ENCODE results near the gene SOCS1. TPM values are rescaled to one million over a fixed set of nuclear protein-coding genes. Genes with fewer than 3 reads are reported as not detected.
"Not testable (repeated sequence)": the region's sequence is repeated elsewhere in the genome, so short reads cannot be mapped to it uniquely, and the experiment has no call there.

SOCS1 gene
- total and polyA plus RNA-seq, 4 experiments from 2014 or later: 14.7 to 37.8 (median 17.1) TPM

DNA sequence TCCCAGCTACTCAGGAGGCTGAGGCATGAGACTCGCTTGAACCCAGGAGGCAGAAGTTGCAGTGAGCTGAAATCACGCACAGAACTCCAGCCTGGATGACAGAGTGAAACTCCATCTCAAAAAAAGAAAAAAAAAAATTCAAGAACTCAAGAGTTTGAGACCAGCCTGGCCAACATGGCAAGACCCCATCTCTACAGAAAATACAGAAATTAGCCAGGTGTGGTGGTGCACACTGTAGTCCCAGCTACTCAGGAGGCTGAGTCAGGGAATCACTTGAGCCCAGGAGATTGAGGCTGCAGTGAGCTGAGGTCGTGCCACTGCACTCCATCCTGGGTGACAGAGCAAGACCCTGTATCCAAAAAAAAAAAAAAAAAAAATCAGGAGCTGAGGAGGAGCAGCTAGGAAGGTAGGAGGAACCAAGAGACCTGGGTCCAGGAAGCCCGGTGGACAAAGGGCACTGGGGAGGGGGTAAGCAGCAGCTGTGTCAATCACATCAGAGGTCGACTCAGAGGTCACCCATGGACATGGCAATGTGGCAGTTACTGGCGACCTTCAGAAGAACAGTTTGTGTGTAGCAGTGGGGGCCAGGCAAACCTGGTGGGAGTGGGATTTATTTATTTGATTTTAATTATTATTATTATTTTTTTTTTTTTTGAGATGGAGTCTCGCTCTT is 36.2 kb upstream of the SOCS1 start:
- POLR2A ChIA-PET (ENCODE audit: partially characterized antibody): interaction anchor here (0.6 kb wide), 1 partner anchor 34 kb away, joined by 3 read pairs; no protein-coding TSS in a partner anchor
- H3K4me1 Mint-ChIP-seq: peaks cover 5 to 8% (median 7%) of the 10 kb centered on the region in 4 donors
- H3K9me3 ChIP-seq (ENCODE audit: control insufficient read depth in 1 of 2, low read length in 2 of 2): no peaks in the 10 kb centered on the region
- no peak overlapping the region for H3K27ac Mint-ChIP-seq
- intact Hi-C loops (cut with micrococcal nuclease): no loop called here
- peaks cover 6% of the 10 kb centered on the region for H3K4me1 ChIP-seq (ENCODE audit: insufficient read depth, low read length)
- H3K9me3 Mint-ChIP-seq: peaks cover 0 to 3% (median 0%) of the 10 kb centered on the region in 8 donors
- H3K36me3 ChIP-seq (ENCODE audit: insufficient read depth, low read length): no peaks in the 10 kb centered on the region
- H3K4me3 ChIP-seq (ENCODE audit: low read length in 2 of 2): no peak overlapping the region
- H3K4me3 Mint-ChIP-seq: no peak overlapping the region
- no peaks in the 10 kb centered on the region for H3K36me3 Mint-ChIP-seq
- DNase-seq: no peak
- no peaks in the 10 kb centered on the region for H3K27me3 ChIP-seq (ENCODE audit: insufficient read depth, low read length)
- H3K27me3 Mint-ChIP-seq: peaks cover 2 to 8% of the 10 kb centered on the region in 2 donors
- CTCF ChIA-PET (ENCODE audit: partially characterized antibody): no interaction called here
- H3K27ac ChIP-seq (ENCODE audit: low read depth, low read length): no peak overlapping the region

DNA sequence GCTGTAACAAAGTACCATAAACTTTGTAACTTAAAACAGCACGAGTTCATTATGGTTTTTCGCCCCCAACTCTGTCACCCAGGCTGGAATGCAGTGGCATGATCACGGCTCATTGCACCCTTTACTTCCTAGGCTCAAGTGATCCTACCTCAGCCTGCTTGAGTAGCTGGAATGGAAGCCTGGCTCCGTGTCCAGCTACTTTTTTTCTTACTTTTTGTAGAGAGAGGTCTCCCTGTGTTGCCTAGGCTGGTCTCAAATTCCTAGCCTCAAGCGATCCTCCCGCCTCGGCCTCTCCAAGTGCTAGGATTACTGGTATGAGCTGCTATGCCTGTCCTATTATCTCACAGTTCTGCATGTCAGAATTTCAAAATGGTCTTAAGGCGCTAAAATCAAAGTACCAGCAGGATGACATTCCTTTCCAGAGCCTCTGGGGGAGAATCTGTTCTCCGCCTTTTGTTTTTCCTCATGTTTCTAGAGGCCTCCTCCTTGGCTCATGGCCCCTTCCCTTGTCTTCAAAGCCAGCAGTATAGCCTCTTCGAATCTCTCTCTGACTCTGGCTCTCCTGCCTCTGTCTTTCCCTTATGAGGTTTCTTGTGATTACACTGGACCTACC is 35.2 kb upstream of the SOCS1 start:
- no peak overlapping the region for H3K27ac ChIP-seq (ENCODE audit: low read depth, low read length)
- Mint-ChIP-seq H3K27me3 (peaks cover 2 to 8% of the 10 kb centered on the region in 2 donors), H3K36me3 (no peaks in the 10 kb centered on the region), H3K4me3 (no peak overlapping the region), H3K4me1 (peaks cover 0 to 6% (median 2%) of the 10 kb centered on the region in 4 donors), H3K27ac (peak overlapping the region in 1 of 7 donors; percentile 4), H3K9me3 (peaks cover 0 to 3% (median 0%) of the 10 kb centered on the region in 8 donors)
- intact Hi-C loops (cut with micrococcal nuclease): no loop called here
- no peaks in the 10 kb centered on the region for H3K36me3 ChIP-seq (ENCODE audit: insufficient read depth, low read length)
- no peak for DNase-seq
- ChIA-PET CTCF (ENCODE audit: partially characterized antibody) (interaction anchor here (0.5 kb wide), 1 partner anchor 34 kb away, joined by 3 read pairs; no protein-coding TSS in a partner anchor), POLR2A (ENCODE audit: partially characterized antibody) (no interaction called here)
- no peaks in the 10 kb centered on the region for H3K9me3 ChIP-seq (ENCODE audit: control insufficient read depth in 1 of 2, low read length in 2 of 2)
- no peaks in the 10 kb centered on the region for H3K27me3 ChIP-seq (ENCODE audit: insufficient read depth, low read length)
- H3K4me1 ChIP-seq (ENCODE audit: insufficient read depth, low read length): no peaks in the 10 kb centered on the region
- H3K4me3 ChIP-seq (ENCODE audit: low read length in 2 of 2): no peak overlapping the region

DNA sequence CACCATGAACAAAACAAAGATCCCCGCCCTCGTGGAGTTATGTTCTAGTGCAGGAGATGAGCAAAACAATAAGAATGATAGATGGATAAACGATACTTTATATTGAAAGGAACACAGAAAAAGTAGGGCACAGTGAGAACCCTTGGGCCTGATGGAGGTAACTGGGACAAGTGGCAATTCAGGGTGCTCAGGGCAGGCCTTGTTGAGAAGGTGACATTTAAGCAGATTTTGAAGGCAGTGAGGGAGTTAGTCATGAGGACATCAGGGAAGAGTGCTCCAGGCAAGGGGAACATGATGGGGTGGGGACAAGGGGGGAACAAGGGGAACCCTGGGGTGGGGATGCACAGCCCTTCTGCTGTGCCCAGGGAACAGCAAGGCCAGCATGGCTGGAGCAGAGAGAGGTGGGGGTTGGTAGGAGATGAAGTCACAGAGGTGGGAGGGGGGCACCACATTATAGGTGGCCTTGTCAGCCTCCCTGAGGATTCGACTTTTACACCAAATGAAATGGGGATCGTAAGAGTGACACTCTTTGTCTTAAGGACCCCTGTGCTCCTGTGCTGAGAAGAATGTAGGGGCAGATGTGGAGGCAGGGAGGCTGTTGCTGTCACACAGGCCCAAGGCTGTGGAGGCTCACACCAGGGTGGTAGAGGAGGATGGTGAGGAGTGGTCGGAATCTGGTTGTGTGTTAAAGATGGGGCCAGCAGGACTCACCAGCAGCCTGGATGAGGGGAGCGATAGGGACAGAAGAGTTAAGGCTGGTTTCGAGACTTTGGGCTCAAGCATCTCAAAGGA is 34.3 kb upstream of the SOCS1 start:
- peaks cover 0 to 3% (median 0%) of the 10 kb centered on the region in 8 donors for H3K9me3 Mint-ChIP-seq
- ChIA-PET CTCF (ENCODE audit: partially characterized antibody) (no interaction called here), POLR2A (ENCODE audit: partially characterized antibody) (no interaction called here)
- H3K27me3 Mint-ChIP-seq: peaks cover 2 to 8% of the 10 kb centered on the region in 2 donors
- peaks cover 0 to 6% (median 2%) of the 10 kb centered on the region in 4 donors for H3K4me1 Mint-ChIP-seq
- no peak overlapping the region for H3K4me3 Mint-ChIP-seq
- no peak for DNase-seq
- no peaks in the 10 kb centered on the region for H3K27me3 ChIP-seq (ENCODE audit: insufficient read depth, low read length)
- H3K27ac Mint-ChIP-seq: no peak overlapping the region
- no peaks in the 10 kb centered on the region for H3K4me1 ChIP-seq (ENCODE audit: insufficient read depth, low read length)
- H3K36me3 Mint-ChIP-seq: no peaks in the 10 kb centered on the region
- intact Hi-C loops (cut with micrococcal nuclease): no loop called here
- no peaks in the 10 kb centered on the region for H3K9me3 ChIP-seq (ENCODE audit: control insufficient read depth in 1 of 2, low read length in 2 of 2)
- no peaks in the 10 kb centered on the region for H3K36me3 ChIP-seq (ENCODE audit: insufficient read depth, low read length)
- H3K27ac ChIP-seq (ENCODE audit: low read depth, low read length): no peak overlapping the region
- H3K4me3 ChIP-seq (ENCODE audit: low read length in 2 of 2): no peak overlapping the region

DNA sequence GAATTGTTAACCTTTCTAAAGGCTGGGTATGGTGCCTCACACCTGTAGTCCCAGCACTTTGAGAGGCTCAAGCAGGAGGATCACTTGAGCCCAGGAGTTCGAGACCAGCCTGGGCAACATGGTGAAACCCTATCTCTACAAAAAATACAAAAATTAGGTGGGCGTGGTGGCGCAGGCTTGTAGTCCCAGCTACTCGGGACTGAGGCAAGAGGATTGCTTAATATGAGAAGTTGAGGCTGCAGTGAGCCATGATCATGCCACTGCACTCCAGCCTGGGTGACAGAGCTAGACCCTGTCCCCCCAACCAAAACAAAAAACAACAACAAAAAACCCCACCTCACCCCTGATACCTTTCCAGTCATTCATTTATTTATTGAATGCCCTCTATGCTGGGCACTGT is 33.7 kb upstream of the SOCS1 start:
- H3K36me3 Mint-ChIP-seq; DNase-seq; H3K27me3 Mint-ChIP-seq; H3K36me3 ChIP-seq (ENCODE audit: insufficient read depth, low read length); POLR2A ChIA-PET (ENCODE audit: partially characterized antibody); H3K4me3 Mint-ChIP-seq; H3K9me3 ChIP-seq (ENCODE audit: control insufficient read depth in 1 of 2, low read length in 2 of 2); H3K4me3 ChIP-seq (ENCODE audit: low read length in 2 of 2); H3K4me1 ChIP-seq (ENCODE audit: insufficient read depth, low read length); H3K4me1 Mint-ChIP-seq; H3K27ac Mint-ChIP-seq; intact Hi-C loops (cut with micrococcal nuclease); H3K9me3 Mint-ChIP-seq; H3K27me3 ChIP-seq (ENCODE audit: insufficient read depth, low read length); H3K27ac ChIP-seq (ENCODE audit: low read depth, low read length): not testable (repeated sequence)
- CTCF ChIA-PET (ENCODE audit: partially characterized antibody): interaction anchor here (1.1 kb wide), 1 partner anchor 34 kb away, joined by 3 read pairs; the partner anchor contains the start of gene SOCS1

DNA sequence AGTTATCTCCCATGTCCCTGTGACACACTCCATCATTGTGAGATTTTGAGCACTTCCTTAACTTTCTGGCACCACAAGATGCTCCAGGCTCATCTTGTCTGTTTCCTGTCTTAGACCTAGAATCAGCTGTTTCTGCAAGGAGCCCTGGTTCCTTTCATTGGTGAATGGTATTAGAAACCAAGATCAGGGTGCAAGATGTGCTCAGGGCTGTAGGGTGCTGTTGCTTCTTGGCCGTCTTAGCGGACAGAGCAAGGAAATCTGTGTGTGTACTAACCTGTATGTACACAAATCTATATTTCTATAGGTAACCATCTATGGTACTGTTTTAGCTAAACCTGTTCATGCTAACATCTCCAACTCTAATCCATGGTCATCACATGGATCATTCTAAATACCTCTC is 33.2 kb upstream of the SOCS1 start:
- Mint-ChIP-seq H3K9me3 (peaks cover 0 to 3% (median 0%) of the 10 kb centered on the region in 8 donors), H3K27ac (peak overlapping the region in 1 of 7 donors; percentile 24), H3K27me3 (peaks cover 2 to 8% of the 10 kb centered on the region in 2 donors), H3K36me3 (no peaks in the 10 kb centered on the region), H3K4me3 (no peak overlapping the region), H3K4me1 (peaks cover 0 to 6% (median 2%) of the 10 kb centered on the region in 4 donors)
- no peaks in the 10 kb centered on the region for H3K4me1 ChIP-seq (ENCODE audit: insufficient read depth, low read length)
- H3K9me3 ChIP-seq (ENCODE audit: control insufficient read depth in 1 of 2, low read length in 2 of 2): no peaks in the 10 kb centered on the region
- intact Hi-C loops (cut with micrococcal nuclease): no loop called here
- ChIA-PET POLR2A (ENCODE audit: partially characterized antibody) (no interaction called here), CTCF (ENCODE audit: partially characterized antibody) (interaction anchor here (1.1 kb wide), 2 partner anchors 8 to 33 kb away, joined by 3 read pairs; partner anchors contain the start of gene SOCS1)
- H3K27ac ChIP-seq (ENCODE audit: low read depth, low read length): no peak overlapping the region
- no peaks in the 10 kb centered on the region for H3K36me3 ChIP-seq (ENCODE audit: insufficient read depth, low read length)
- DNase-seq: no peak
- no peak overlapping the region for H3K4me3 ChIP-seq (ENCODE audit: low read length in 2 of 2)
- no peaks in the 10 kb centered on the region for H3K27me3 ChIP-seq (ENCODE audit: insufficient read depth, low read length)

DNA sequence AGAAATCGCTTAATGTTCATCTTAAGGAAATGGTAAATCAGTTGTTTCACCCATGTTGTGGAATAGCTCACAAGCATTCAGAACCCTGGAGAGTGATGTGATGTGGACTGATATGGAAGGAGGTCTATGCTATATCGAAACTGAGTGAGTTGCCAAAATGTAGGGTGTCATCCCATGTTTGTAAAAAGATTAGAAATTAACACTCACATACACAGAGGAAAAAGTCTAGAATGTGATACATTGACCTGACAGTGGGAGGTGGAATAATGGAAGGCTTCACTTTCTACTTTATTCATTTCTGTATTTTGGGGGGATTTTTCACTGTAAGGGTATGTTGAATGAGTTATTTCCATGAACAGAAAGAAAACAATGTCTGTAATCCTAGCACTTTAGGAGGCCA is 29.8 kb upstream of the SOCS1 start:
- ChIA-PET CTCF (ENCODE audit: partially characterized antibody) (no interaction called here), POLR2A (ENCODE audit: partially characterized antibody) (no interaction called here)
- Mint-ChIP-seq H3K27me3 (peaks cover 2 to 5% of the 10 kb centered on the region in 2 donors), H3K4me3 (no peak overlapping the region), H3K9me3 (peaks cover 0 to 3% (median 0%) of the 10 kb centered on the region in 8 donors), H3K36me3 (no peaks in the 10 kb centered on the region), H3K27ac (no peak overlapping the region), H3K4me1 (peaks cover 0 to 6% (median 2%) of the 10 kb centered on the region in 4 donors)
- Histone ChIP-seq H3K36me3 (ENCODE audit: insufficient read depth, low read length) (no peaks in the 10 kb centered on the region), H3K4me1 (ENCODE audit: insufficient read depth, low read length) (no peaks in the 10 kb centered on the region), H3K9me3 (ENCODE audit: control insufficient read depth in 1 of 2, low read length in 2 of 2) (no peaks in the 10 kb centered on the region), H3K27me3 (ENCODE audit: insufficient read depth, low read length) (no peaks in the 10 kb centered on the region), H3K27ac (ENCODE audit: low read depth, low read length) (no peak overlapping the region), H3K4me3 (ENCODE audit: low read length in 2 of 2) (no peak overlapping the region)
- intact Hi-C loops (cut with micrococcal nuclease): no loop called here
- no peak for DNase-seq

DNA sequence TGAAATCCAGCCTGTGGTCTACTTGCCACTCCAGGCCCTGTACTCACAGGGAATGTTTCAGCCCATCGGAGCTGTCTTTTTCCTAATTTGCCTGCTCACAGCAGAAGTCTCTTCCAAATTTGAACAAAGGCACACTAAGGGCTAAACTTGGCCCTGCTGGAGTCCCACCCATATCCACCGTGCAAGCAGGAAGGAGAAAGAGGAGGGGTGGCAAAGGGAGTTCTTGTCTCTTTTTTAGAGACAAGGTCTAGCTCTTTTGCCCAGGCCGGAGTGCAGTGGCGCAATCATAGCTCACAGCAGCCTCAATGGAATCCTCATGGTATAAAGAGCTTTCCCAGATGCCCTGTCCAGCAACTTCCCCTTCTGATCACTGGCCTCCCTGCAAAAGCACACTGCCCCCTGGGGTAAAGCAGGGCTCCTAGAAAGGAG is 27.8 kb upstream of the SOCS1 start:
- intact Hi-C loops (cut with micrococcal nuclease): no loop called here
- no peak overlapping the region for H3K27ac Mint-ChIP-seq
- H3K9me3 Mint-ChIP-seq: peaks cover 0 to 1% (median 0%) of the 10 kb centered on the region in 8 donors
- POLR2A ChIA-PET (ENCODE audit: partially characterized antibody): interaction anchor here (1.3 to 1.9 kb wide), 2 partner anchors 28 to 29 kb away, joined by 3 to 5 read pairs; partner anchors contain the start of gene SOCS1
- peaks cover 0 to 9% (median under 1%) of the 10 kb centered on the region in 4 donors for H3K4me1 Mint-ChIP-seq
- no peak overlapping the region for H3K4me3 Mint-ChIP-seq
- Histone ChIP-seq H3K4me1 (ENCODE audit: insufficient read depth, low read length) (no peaks in the 10 kb centered on the region), H3K27ac (ENCODE audit: low read depth, low read length) (no peak overlapping the region), H3K4me3 (ENCODE audit: low read length in 2 of 2) (no peak overlapping the region), H3K27me3 (ENCODE audit: insufficient read depth, low read length) (no peaks in the 10 kb centered on the region), H3K36me3 (ENCODE audit: insufficient read depth, low read length) (no peaks in the 10 kb centered on the region), H3K9me3 (ENCODE audit: control insufficient read depth in 1 of 2, low read length in 2 of 2) (no peaks in the 10 kb centered on the region)
- no peak for DNase-seq
- H3K36me3 Mint-ChIP-seq: no peaks in the 10 kb centered on the region
- peaks cover 0 to 5% of the 10 kb centered on the region in 2 donors for H3K27me3 Mint-ChIP-seq
- CTCF ChIA-PET (ENCODE audit: partially characterized antibody): interaction anchor here (1.8 kb wide), 1 partner anchor 14 kb away, joined by 5 read pairs; no protein-coding TSS in a partner anchor

Measured in CD4-positive, alpha-beta memory T cell (primary cell).